VCaP (cell line): ENCODE results near the gene NDFIP2.

Experiments
- H3K27ac ChIP-seq: fragments of 450-650 bp; 2 replicates; pipeline ENCODE4 v1.5.1; 2017
- CTCF ChIP-seq: fragments of 450-650 bp; conservative IDR thresholded peaks from 2 replicates; pipeline ENCODE4 v1.5.1; 2017; ENCODE audit warnings: mild to moderate bottlenecking, moderate library complexity

NDFIP2 gene

DNA sequence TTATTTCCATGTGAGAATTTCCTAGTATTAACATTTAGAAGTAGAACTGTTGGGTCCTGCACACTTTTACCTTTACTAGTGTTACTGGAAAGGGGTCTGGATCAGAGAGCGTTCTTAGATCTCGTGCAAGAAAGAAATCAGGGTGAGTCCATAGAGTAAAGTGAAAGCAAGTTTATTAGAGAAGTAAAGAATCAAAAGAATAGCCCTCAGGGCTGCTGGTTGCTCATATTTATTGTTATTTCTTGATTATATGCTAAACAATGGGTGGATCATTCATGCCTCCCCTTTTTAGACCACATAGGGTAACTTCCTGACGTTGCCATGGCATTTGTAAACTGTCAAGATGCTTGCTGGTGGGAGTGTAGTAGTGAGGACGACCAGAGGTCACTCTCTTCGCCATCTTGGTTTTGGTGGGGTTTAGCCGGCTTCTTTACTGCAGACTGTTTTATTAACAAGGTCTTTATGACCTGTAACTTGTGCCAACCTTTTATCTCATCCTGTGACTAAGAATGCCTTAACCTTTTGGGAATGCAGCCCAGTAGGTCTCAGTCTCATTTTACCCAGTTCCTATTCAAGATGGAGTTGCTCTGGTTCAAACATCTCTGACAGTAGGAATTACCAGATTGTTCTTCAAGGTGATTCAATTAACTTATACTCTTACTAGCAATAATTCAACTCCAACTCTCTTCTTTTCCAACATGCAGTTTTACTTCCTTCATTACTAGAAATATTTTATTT lies 27.4 kb downstream of the NDFIP2 start:
- no peak for TF ChIP-seq CTCF
- H3K27ac ChIP-seq = no peak overlapping the region

GRCh38 chr13:79511611-79512010 lies 30.7 kb downstream of the NDFIP2 start:
- no peak overlapping the region for H3K27ac ChIP-seq
- no peak for TF ChIP-seq CTCF

- H3K27ac ChIP-seq = no peak overlapping the region
- no peak for TF ChIP-seq CTCF
Observed at GRCh38 chr13:79512950-79513349, 32.0 kb downstream of the NDFIP2 start.

GRCh38 chr13:79516595-79516994 lies 35.6 kb downstream of the NDFIP2 start:
- no peak overlapping the region for H3K27ac ChIP-seq
- no peak for TF ChIP-seq CTCF

- H3K27ac ChIP-seq = no peak overlapping the region
- TF ChIP-seq CTCF = no peak
Observed at GRCh38 chr13:79519255-79519654, 38.3 kb downstream of the NDFIP2 start.

DNA sequence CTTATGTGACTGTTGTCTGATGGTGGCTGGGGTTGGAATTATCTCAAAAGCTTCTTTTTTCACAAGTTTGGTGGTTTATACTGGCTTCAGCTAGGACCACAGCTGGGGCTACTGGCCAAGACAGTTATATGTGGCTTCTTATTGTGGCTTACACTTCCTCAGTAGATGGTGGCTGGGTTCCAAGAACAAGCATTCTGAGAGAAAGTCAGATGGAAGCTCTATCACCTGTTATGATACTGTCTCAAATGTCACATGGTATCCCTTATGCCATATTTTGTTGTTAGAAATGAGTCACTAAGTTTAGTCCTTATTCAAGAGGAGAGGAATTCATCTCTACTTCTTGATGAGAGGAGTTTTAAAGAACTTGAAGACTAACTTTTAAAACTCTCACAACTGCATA lies 41.6 kb downstream of the NDFIP2 start:
- no peak for TF ChIP-seq CTCF
- H3K27ac ChIP-seq = no peak overlapping the region

DNA sequence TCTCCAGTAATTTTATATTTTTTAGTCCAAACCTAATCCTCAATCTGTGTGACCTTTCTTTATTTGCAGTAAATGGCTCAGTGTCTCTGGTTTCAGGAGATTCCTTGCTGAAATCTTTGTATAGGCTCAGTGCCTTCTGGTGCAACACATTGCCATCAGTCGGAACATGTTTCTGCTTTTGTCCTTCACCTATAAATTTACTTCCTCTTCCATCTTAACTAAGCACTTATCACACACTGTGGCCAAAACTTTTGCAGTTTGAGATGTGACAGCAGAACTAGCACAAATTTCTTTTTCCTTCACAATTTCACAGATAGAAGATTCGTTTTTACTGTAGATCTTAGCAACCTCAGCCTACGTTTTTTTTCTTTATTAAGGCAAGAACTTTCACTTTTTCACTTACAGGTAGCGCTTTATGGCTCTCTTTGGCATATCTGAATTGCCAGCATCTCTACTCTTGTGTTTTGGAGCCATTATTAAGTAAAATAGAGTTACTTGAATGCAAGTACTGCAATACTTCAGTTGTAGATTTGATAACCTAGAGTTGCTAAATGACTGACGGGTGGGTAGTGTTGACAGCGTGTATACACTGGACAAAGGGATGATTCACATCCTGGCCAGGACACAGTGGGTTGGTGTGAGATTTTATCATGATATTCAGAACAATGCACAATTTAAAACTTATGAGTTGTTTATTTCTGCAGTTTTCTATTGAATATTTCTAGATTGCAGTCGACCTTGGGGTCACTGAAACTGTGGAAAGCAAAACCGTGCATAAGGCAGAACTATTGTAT lies 44.3 kb downstream of the NDFIP2 start:
- no peak overlapping the region for H3K27ac ChIP-seq
- TF ChIP-seq CTCF = no peak
